Activated CD4-positive, alpha-beta T cell treated with anti-CD3 and anti-CD28 coated beads, Interleukin-2, amount 50 U/mL, for 24 hours (primary cell): ENCODE measurements around the gene CYP21A2.
"Not testable (repeated sequence)": the region's sequence is repeated elsewhere in the genome, so short reads cannot be mapped to it uniquely, and the experiment has no call there.

Experiments used
- DNase-seq, 2 donors: peaks; one replicate each; pipeline ENCODE4 v3.0.0-alpha.2; 2020; ENCODE audit warnings: low read depth in 1 of 2, low spot score in 1 of 2

The CYP21A2 gene

GRCh38 chr6:32029553-32029952 is 8.7 kb upstream of the CYP21A2 start:
- DNase-seq, result not testable (repeated sequence)

- not testable (repeated sequence) for DNase-seq
Measured at GRCh38 chr6:32035283-32036013, 2.8 kb upstream of the CYP21A2 start.

- DNase-seq, result not testable (repeated sequence)
Measured at GRCh38 chr6:32037136-32037535, 1.1 kb upstream of the CYP21A2 start.

DNA sequence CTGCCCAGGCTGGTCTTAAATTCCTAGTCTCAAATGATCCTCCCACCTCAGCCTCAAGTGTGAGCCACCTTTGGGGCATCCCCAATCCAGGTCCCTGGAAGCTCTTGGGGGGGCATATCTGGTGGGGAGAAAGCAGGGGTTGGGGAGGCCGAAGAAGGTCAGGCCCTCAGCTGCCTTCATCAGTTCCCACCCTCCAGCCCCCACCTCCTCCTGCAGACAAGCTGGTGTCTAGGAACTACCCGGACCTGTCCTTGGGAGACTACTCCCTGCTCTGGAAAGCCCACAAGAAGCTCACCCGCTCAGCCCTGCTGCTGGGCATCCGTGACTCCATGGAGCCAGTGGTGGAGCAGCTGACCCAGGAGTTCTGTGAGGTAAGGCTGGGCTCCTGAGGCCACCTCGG is 663 bp downstream of the CYP21A2 start:
- not testable (repeated sequence) for DNase-seq

DNA sequence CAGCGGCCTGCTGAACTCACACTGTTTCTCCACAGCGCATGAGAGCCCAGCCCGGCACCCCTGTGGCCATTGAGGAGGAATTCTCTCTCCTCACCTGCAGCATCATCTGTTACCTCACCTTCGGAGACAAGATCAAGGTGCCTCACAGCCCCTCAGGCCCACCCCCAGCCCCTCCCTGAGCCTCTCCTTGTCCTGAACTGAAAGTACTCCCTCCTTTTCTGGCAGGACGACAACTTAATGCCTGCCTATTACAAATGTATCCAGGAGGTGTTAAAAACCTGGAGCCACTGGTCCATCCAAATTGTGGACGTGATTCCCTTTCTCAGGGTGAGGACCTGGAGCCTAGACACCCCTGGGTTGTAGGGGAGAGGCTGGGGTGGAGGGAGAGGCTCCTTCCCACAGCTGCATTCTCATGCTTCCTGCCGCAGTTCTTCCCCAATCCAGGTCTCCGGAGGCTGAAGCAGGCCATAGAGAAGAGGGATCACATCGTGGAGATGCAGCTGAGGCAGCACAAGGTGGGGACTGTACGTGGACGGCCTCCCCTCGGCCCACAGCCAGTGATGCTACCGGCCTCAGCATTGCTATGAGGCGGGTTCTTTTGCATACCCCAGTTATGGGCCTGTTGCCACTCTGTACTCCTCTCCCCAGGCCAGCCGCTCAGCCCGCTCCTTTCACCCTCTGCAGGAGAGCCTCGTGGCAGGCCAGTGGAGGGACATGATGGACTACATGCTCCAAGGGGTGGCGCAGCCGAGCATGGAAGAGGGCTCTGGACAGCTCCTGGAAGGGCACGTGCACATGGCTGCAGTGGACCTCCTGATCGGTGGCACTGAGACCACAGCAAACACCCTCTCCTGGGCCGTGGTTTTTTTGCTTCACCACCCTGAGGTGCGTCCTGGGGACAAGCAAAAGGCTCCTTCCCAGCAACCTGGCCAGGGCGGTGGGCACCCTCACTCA is 1.4 kb downstream of the CYP21A2 start:
- not testable (repeated sequence) for DNase-seq

DNA sequence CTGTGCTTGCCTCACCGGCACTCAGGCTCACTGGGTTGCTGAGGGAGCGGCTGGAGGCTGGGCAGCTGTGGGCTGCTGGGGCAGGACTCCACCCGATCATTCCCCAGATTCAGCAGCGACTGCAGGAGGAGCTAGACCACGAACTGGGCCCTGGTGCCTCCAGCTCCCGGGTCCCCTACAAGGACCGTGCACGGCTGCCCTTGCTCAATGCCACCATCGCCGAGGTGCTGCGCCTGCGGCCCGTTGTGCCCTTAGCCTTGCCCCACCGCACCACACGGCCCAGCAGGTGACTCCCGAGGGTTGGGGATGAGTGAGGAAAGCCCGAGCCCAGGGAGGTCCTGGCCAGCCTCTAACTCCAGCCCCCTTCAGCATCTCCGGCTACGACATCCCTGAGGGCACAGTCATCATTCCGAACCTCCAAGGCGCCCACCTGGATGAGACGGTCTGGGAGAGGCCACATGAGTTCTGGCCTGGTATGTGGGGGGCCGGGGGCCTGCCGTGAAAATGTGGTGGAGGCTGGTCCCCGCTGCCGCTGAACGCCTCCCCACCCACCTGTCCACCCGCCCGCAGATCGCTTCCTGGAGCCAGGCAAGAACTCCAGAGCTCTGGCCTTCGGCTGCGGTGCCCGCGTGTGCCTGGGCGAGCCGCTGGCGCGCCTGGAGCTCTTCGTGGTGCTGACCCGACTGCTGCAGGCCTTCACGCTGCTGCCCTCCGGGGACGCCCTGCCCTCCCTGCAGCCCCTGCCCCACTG is 2.3 kb downstream of the CYP21A2 start:
- not testable (repeated sequence) for DNase-seq

GRCh38 chr6:32041050-32041321 is 2.8 kb downstream of the CYP21A2 start:
- not testable (repeated sequence) for DNase-seq

DNA sequence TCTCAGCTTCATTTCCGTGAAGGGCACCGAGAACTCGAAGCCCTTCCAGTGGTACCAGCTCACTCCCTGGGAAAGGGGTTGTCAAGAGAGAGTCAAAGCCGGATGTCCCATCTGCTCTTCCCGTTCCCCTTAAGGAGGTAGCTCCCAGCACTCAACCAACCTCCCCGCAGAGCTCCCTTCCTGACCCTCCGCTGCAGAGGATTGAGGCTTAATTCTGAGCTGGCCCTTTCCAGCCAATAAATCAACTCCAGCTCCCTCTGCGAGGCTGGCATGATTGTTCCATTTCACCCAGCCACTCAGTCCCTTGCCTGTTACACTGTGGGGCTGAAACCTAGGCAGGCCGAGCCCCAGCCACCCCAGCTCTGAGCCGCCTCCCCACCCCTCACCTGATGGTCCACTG is 3.2 kb downstream of the CYP21A2 start:
- not testable (repeated sequence) for DNase-seq

- DNase-seq, result not testable (repeated sequence)
Measured at GRCh38 chr6:32042276-32042675, 4.1 kb downstream of the CYP21A2 start.

DNA sequence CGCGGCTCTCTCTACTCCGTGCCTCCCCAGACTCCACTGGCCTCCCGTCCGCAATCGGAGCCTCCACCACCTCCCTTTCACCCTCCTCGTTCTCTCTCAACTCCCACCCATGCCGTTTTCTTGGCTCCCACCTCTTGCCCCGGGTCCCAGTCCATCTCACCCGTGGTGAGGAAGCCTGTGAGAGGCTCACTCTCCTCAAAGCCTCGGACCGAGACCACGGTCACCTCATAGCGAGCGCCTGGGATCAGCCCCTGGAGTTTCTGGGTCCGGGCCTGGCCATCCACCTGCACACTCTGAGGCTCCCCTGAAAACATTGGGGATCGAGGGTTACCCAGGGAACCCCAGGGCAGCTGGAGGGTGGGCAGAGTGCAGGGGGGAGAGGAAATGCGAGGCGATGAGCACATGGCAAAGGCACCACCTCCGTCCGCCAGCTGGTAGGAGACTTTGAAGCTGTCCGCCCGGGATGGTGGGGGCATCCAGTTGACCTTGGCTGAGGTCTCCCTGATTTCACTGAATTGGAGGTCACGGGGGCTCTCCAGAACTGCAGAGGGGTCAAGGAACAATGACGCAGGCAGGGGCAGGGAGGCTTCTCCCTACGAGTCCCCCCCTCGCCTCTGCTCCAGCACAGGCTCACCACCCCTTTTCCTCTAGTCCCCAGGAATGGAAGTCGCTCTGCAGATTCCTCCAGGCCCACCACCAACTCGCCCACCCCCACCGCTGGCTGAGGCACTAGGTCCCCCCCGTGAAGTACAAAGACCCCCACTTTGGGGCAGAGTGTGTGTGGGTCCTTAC is 5.6 kb downstream of the CYP21A2 start:
- not testable (repeated sequence) for DNase-seq

GRCh38 chr6:32044916-32045315 is 6.7 kb downstream of the CYP21A2 start:
- not testable (repeated sequence) for DNase-seq

DNA sequence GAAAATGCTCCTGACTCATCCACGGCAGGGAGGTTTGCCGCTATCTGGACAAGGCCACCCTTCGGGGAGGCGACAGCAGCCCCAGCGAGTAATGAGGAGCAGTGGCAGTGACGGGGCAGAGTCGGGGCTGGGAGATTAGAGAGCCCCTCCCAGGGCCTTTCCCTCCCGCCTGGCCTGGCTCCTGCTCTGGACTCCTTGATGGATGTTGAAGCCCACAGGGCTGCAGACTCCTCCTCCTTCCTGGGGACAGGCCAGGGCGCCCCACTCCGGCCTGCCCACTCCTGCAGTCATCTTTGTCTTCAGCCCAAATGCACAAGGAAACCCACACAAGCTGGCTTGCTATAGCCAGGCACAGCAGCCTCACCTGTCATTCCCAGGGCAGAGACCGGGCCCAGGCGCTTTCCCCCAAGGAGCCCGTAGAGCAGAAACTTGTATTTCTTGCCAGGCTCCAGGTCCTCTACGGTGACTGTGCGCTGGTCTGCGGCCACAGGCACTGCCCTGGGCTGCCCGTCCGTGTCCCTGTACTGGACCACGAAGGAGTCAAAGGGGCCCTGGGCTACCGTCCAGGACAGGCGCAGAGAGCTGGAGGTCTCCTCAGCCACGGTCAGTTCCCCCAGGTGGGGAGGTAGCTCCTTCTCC is 7.7 kb downstream of the CYP21A2 start:
- DNase-seq, result no peak

DNA sequence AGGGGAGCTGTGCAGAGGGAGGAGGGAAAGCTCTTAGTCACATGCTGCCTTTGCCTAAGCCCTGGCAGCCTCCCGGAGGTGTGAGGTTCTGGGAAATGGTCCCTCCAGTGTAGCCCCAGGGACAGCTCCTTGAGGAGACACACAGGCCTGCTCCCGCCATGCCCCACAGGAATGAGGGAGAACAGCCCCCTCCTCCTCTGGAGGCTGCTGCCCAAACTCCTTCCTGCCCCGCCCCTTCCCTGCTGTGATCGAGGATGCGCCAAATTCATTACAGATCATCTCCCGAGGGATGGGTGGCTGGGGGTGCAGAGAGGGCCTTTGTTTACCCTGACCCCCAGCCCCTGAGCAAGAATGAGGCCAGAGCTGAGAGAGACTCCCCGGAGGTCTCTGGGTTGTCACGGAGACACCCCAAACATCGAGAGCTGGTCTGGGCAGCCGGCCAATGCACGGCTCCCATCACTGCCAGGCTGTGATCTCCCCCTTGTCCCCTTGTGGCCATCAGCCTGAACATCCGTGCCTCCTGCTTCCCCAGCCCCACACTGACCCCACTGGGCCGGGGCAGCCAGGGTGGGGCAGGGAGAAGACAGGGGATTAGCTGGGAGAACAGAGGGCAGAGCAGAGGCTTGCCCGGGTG is 8.4 kb downstream of the CYP21A2 start:
- no peak for DNase-seq

GRCh38 chr6:32047084-32047478 is 8.9 kb downstream of the CYP21A2 start:
- no peak for DNase-seq

DNA sequence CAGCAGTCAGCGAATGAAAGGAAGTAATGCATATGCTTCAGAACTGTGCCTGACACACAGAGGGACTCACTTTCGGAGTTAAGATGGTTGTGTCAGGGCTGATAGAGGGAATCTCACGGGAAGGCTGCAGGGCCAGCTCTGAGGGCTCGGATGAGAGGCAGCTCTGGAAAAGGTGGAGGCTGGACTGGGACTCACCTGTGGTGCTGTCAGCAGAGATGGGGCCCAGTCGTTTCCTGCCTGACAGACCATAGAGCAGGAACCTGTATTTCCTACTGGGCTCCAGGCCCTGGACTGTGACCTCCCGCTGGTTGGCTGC is 9.3 kb downstream of the CYP21A2 start:
- no peak for DNase-seq

DNA sequence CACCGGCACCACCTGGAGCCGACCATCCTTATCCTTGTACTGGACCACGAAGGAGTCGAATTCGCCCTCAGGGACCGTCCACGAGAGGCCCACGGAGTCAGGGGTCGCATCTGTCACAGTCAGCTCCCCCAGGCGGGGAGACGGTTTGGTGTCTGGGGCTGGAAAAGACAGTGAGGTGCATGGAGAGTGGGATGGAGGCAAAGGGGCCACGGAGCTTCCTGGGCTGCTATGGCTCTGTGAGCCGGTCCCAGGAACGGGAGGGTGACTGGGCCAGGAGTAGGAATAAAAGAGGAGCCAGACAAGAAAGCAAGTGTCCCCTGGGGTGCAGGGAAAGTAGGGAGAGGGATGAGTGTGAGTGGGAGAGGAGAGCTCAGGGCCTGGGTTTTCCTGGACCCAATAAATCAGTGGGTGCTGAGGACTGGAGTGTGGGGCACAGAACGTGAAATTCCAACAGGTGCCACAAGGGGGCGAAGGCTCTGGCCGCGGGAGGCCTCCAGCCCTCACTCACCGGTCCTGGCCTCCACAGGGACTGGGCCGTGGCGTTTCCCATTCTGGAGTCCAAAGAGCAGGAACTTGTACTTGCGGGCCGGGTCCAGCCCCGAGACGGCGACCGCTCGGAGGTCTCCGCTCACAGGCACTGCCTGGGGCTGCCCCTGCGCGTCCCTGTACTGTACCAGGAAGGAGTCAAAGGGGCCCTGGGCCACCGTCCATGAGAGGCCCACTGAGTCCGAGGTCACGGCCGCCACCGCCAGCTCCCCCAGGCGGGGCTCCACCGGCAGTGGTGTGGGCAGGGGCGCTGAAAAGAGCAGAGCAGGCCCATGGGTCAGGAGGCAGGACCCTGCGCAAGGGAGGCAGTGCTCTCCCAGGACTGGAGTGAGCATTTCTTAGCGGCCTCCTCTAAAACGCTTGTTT is 9.9 kb downstream of the CYP21A2 start:
- DNase-seq, result peak; percentile 55 to 57

DNA sequence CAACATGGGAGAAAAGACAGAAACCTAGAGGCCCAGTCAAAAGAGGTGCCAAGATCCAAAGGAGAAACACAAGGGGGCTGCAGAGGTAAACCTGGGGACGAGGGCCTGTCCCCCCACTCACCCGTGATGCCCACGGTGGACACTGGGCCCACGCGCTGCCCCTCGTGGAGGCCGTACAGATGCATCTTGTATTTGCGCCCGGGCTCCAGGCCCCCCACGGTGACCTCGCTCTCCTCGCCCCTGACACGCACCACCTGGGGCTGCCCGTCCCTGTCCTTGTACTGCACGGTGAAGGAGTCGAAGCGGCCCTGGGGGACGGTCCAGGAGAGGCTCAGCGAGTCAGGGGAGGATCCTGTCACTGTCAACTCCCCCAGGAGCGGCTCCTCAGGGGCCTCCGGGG is 10.9 kb downstream of the CYP21A2 start:
- DNase-seq, result not testable (repeated sequence)

- DNase-seq, result not testable (repeated sequence)
Measured at GRCh38 chr6:32049736-32050135, 11.5 kb downstream of the CYP21A2 start.

DNA sequence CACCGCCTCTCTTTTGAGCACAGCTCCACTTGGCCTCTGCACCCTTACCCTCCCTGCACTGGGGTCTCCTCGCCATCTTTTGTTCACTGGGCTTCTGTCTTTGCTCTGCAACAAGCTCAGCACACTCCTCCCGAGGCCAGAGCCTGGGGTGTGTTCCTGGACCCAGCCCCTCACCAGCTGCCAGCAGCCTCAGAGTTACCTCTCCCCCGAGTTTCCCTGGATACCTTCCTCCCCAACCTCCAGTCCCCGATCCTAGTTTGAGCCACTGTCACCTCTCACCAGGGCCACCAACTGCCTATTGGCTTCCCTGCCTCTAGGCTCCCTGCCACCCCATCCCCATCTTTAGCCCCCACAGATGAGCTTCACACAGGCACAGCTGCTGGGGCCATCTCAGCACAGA is 12.3 kb downstream of the CYP21A2 start:
- DNase-seq, result no peak
